H9 (cell line): Measurements from ENCODE around the gene GET3. TPM values are rescaled to one million over a fixed set of nuclear protein-coding genes. Genes with fewer than 3 reads are reported as not detected.
"Not testable (repeated sequence)": the region's sequence is repeated elsewhere in the genome, so short reads cannot be mapped to it uniquely, and the experiment has no call there.

Experiments
- DNase-seq: peaks from one replicate; pipeline ENCODE4 v3.0.0-alpha.2; 2017
- H2AFZ ChIP-seq: one replicate; pipeline ENCODE4 v1.6.1; 2013; ENCODE audit warnings: mild to moderate bottlenecking, low read length, control low read depth, moderate library complexity
- H2AK5ac ChIP-seq: 2 replicates; pipeline ENCODE4 v1.6.1; 2013; ENCODE audit warnings: low read length, control low read depth, mixed read lengths; ENCODE audit not compliant: insufficient read length
- H2BK120ac ChIP-seq: one replicate; pipeline ENCODE4 v1.6.1; 2013; ENCODE audit warnings: low read depth, mild to moderate bottlenecking, low read length, control low read depth, inconsistent platforms; ENCODE audit not compliant: poor library complexity, severe bottlenecking
- H2BK12ac ChIP-seq: 2 replicates; pipeline ENCODE4 v1.6.1; 2013; ENCODE audit warnings: low read length, control low read depth, mixed read lengths, low read depth; ENCODE audit not compliant: insufficient read length
- H2BK15ac ChIP-seq: 2 replicates; pipeline ENCODE4 v1.6.1; 2013; ENCODE audit warnings: low read depth, low read length, control low read depth
- H2BK20ac ChIP-seq: one replicate; pipeline ENCODE4 v1.6.1; 2013; ENCODE audit warnings: low read depth, mild to moderate bottlenecking, low read length, control low read depth, inconsistent platforms; ENCODE audit not compliant: poor library complexity, severe bottlenecking
- H2BK5ac ChIP-seq: 2 replicates; pipeline ENCODE4 v1.6.1; 2013; ENCODE audit warnings: low read length, control low read depth, mixed read lengths; ENCODE audit not compliant: insufficient read length
- H3K14ac ChIP-seq: 2 replicates; pipeline ENCODE4 v1.6.1; 2013; ENCODE audit warnings: low read length, control low read depth; ENCODE audit not compliant: insufficient read depth
- H3K18ac ChIP-seq: 2 replicates; pipeline ENCODE4 v1.6.1; 2013; ENCODE audit warnings: low read depth, mild to moderate bottlenecking, mixed read lengths, low read length, control low read depth; ENCODE audit not compliant: insufficient read length
- H3K23ac ChIP-seq: 2 replicates; pipeline ENCODE4 v1.6.1; 2013; ENCODE audit warnings: low read length, control low read depth, mixed read lengths, low read depth; ENCODE audit not compliant: insufficient read length
- H3K23me2 ChIP-seq: 2 replicates; pipeline ENCODE4 v1.6.1; 2013; ENCODE audit warnings: low read depth, mild to moderate bottlenecking, mixed read lengths, low read length, control low read depth; ENCODE audit not compliant: insufficient read length, poor library complexity, severe bottlenecking
- H3K27ac ChIP-seq: 2 replicates; pipeline ENCODE4 v1.5.1; 2013; ENCODE audit warnings: low read length, control low read depth, mixed read lengths, low read depth; ENCODE audit not compliant: insufficient read length
- H3K27me3 ChIP-seq: 2 replicates; pipeline ENCODE4 v1.6.1; 2013; ENCODE audit warnings: low read length, control low read depth, inconsistent platforms; ENCODE audit not compliant: insufficient read depth
- H3K4ac ChIP-seq: 2 replicates; pipeline ENCODE4 v1.6.1; 2013; ENCODE audit warnings: low read depth, mild to moderate bottlenecking, control low read depth, inconsistent platforms, low read length, moderate library complexity
- H3K4me1 ChIP-seq: 2 replicates; pipeline ENCODE4 v1.6.1; 2013; ENCODE audit warnings: low read length, control low read depth, inconsistent platforms; ENCODE audit not compliant: insufficient read depth
- H3K4me2 ChIP-seq: 2 replicates; pipeline ENCODE4 v1.6.1; 2013; ENCODE audit warnings: low read length, control low read depth, mixed read lengths; ENCODE audit not compliant: insufficient read length, insufficient read depth
- H3K56ac ChIP-seq: 2 replicates; pipeline ENCODE4 v1.6.1; 2013; ENCODE audit warnings: low read depth, mild to moderate bottlenecking, mixed read lengths, low read length, control low read depth; ENCODE audit not compliant: insufficient read length
- H3K79me1 ChIP-seq: 2 replicates; pipeline ENCODE4 v1.6.1; 2013; ENCODE audit warnings: low read depth, mild to moderate bottlenecking, moderate library complexity, low read length, control low read depth, inconsistent platforms; ENCODE audit not compliant: insufficient read depth, poor library complexity, severe bottlenecking
- H3K79me2 ChIP-seq: 2 replicates; pipeline ENCODE4 v1.6.1; 2013; ENCODE audit warnings: low read length, control low read depth, inconsistent platforms; ENCODE audit not compliant: insufficient read depth
- H3K9ac ChIP-seq: 2 replicates; pipeline ENCODE4 v1.6.1; 2013; ENCODE audit warnings: low read length, control low read depth, mixed read lengths; ENCODE audit not compliant: insufficient read length; ENCODE audit errors: extremely low read depth
- H3K9me3 ChIP-seq: one replicate; pipeline ENCODE4 v1.6.1; 2013; ENCODE audit warnings: low read depth, low read length, inconsistent platforms; ENCODE audit not compliant: control insufficient read depth
- H3T11ph ChIP-seq: one replicate; pipeline ENCODE4 v1.6.1; 2013; ENCODE audit warnings: mild to moderate bottlenecking, low read length, control low read depth, inconsistent platforms
- H4K20me1 ChIP-seq: one replicate; pipeline ENCODE4 v1.6.1; 2013; ENCODE audit not compliant: control insufficient read depth, insufficient read length, insufficient read depth
- H4K5ac ChIP-seq: 2 replicates; pipeline ENCODE4 v1.6.1; 2013; ENCODE audit warnings: low read depth, mild to moderate bottlenecking, mixed read lengths, low read length, control low read depth; ENCODE audit not compliant: insufficient read length
- H4K8ac ChIP-seq: replicated peaks from 2 replicates; pipeline ENCODE4 v1.6.1; 2013; ENCODE audit warnings: low read length, control low read depth, mixed read lengths, low read depth; ENCODE audit not compliant: insufficient read length
- H4K91ac ChIP-seq: 2 replicates; pipeline ENCODE4 v1.6.1; 2013; ENCODE audit warnings: low read depth, mild to moderate bottlenecking, moderate library complexity, mixed read lengths, low read length, control low read depth; ENCODE audit not compliant: insufficient read length
- H3K27ac Mint-ChIP-seq, 3 experiments: 2 replicates in 2 of 3; 3 replicates in 1 of 3; pipeline ENCODE4 v1.8.0; 2020 to 2021; ENCODE audit warnings: mixed read lengths in 3 of 3, mild to moderate bottlenecking in 1 of 3, moderate library complexity in 1 of 3
- H3K27me3 Mint-ChIP-seq: 2 replicates; pipeline ENCODE4 v1.8.0; 2021; ENCODE audit warnings: low read depth, mild to moderate bottlenecking, moderate library complexity, mixed read lengths
- H3K36me3 Mint-ChIP-seq, 3 experiments: 2 replicates in 2 of 3; 3 replicates in 1 of 3; pipeline ENCODE4 v1.8.0; 2020 to 2021; ENCODE audit warnings: low read depth in 3 of 3, mixed read lengths in 3 of 3; ENCODE audit not compliant: insufficient read depth in 1 of 3
- H3K4me1 Mint-ChIP-seq, 2 experiments: 2 replicates each; pipeline ENCODE4 v1.8.0; 2020; ENCODE audit warnings: mixed read lengths in 2 of 2
- H3K4me3 Mint-ChIP-seq, 2 experiments: 2 replicates in 1 of 2; 3 replicates in 1 of 2; pipeline ENCODE4 v1.8.0; 2020 to 2021; ENCODE audit warnings: mild to moderate bottlenecking in 2 of 2, mixed read lengths in 2 of 2, moderate library complexity in 1 of 2
- H3K9me3 Mint-ChIP-seq, 2 experiments: 2 replicates in 1 of 2; 3 replicates in 1 of 2; pipeline ENCODE4 v1.8.0; 2020; ENCODE audit warnings: mild to moderate bottlenecking in 2 of 2, mixed read lengths in 2 of 2, moderate library complexity in 1 of 2
- WGBS: extraction: QIAGEN DNeasy Blood & Tissue Kit; methylation state at CpG from one replicate; pipeline ENCODE4 v1.1.7; 2013; ENCODE audit warnings: missing lambda C conversion rate, low lambda C conversion rate, mixed read lengths; ENCODE audit not compliant: insufficient read length; ENCODE audit errors: extremely low coverage; 5-methylcytosine and 5-hydroxymethylcytosine counted together
- total RNA-seq: library from RNA; stranded (reverse); gene quantifications from 2 replicates; pipeline ENCODE4 v1.2.1, GENCODE V29; 2021
- TF ChIP-seq, protein P1 (sequence below): fragments of 200-600 bp; sonication (generic); conservative IDR thresholded peaks from 3 replicates; pipeline ENCODE4 v1.8.0; 2021; ENCODE audit warnings: antibody characterized with exemption, mild to moderate bottlenecking

The GET3 gene
- total RNA-seq, 1 experiment from 2014 or later: 81.6 TPM

DNA sequence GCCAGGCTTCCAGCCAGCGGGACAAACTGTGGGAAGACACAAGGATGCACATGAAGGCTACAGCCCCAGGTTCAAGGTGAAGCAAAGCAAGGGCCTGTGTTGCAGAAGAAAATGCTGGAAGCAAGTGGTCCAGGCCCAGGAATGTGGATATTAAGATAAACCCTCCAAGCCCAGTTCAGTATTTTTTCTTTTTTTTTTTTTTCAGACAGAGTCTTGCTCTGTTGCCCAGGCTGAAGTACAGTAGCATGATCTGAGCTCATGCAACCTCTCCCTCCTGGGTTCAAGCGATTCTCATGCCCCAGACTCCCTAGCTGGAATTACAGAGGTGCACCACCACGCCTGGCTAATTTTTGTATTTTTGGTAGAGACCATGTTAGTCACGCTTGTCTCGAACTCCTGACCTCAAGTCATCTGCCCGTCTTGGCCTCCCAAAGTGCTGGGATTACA, 59.9 kb downstream of the GET3 start:
- H2BK12ac ChIP-seq: no peak overlapping the region
- H3K9ac ChIP-seq: no peak overlapping the region
- TF ChIP-seq, protein P1, sequence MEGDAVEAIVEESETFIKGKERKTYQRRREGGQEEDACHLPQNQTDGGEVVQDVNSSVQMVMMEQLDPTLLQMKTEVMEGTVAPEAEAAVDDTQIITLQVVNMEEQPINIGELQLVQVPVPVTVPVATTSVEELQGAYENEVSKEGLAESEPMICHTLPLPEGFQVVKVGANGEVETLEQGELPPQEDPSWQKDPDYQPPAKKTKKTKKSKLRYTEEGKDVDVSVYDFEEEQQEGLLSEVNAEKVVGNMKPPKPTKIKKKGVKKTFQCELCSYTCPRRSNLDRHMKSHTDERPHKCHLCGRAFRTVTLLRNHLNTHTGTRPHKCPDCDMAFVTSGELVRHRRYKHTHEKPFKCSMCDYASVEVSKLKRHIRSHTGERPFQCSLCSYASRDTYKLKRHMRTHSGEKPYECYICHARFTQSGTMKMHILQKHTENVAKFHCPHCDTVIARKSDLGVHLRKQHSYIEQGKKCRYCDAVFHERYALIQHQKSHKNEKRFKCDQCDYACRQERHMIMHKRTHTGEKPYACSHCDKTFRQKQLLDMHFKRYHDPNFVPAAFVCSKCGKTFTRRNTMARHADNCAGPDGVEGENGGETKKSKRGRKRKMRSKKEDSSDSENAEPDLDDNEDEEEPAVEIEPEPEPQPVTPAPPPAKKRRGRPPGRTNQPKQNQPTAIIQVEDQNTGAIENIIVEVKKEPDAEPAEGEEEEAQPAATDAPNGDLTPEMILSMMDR: no peak
- Mint-ChIP-seq H3K27ac (no peak overlapping the region), H3K36me3 (peaks cover 11 to 44% (median 35%) of the 10 kb centered on the region in 3 experiments; a peak in 6 of 7 replicates), H3K4me3 (no peak overlapping the region), H3K9me3 (no peaks in the 10 kb centered on the region; a peak in 1 of 5 replicates), H3K27me3 (peaks cover 4% of the 10 kb centered on the region), H3K4me1 (peaks cover 24% of the 10 kb centered on the region in 2 experiments)
- no peaks in the 10 kb centered on the region for H4K20me1 ChIP-seq
- no peaks in the 10 kb centered on the region for H3K27me3 ChIP-seq
- H3K56ac ChIP-seq: no peak overlapping the region
- no peaks in the 10 kb centered on the region for H3K9me3 ChIP-seq
- H3K4me1 ChIP-seq: no peaks in the 10 kb centered on the region; the same call in 1 of the 2 replicates
- H3K79me1 ChIP-seq: peaks cover 4% of the 10 kb centered on the region
- no peak overlapping the region for H3K4ac ChIP-seq
- no peak for DNase-seq
- H2BK15ac ChIP-seq: no peak overlapping the region
- peaks cover 28% of the 10 kb centered on the region for H3K23me2 ChIP-seq
- no peak overlapping the region for H3K23ac ChIP-seq
- H3K4me2 ChIP-seq: no peak overlapping the region
- no CpG with 5 or more reads among the region's 6 CpGs for WGBS
- H2BK20ac ChIP-seq: no peak overlapping the region
- no peak overlapping the region for H3T11ph ChIP-seq
- no peaks in the 10 kb centered on the region for H3K79me2 ChIP-seq
- H2BK120ac ChIP-seq: no peak overlapping the region
- no peak overlapping the region for H3K14ac ChIP-seq
- H4K5ac ChIP-seq: no peak overlapping the region
- H4K91ac ChIP-seq: no peak overlapping the region
- H2AK5ac ChIP-seq: no peak overlapping the region
- no peak overlapping the region for H4K8ac ChIP-seq
- no peak overlapping the region for H2AFZ ChIP-seq
- no peak overlapping the region for H3K27ac ChIP-seq
- no peak overlapping the region for H2BK5ac ChIP-seq
- H3K18ac ChIP-seq: no peak overlapping the region

DNA sequence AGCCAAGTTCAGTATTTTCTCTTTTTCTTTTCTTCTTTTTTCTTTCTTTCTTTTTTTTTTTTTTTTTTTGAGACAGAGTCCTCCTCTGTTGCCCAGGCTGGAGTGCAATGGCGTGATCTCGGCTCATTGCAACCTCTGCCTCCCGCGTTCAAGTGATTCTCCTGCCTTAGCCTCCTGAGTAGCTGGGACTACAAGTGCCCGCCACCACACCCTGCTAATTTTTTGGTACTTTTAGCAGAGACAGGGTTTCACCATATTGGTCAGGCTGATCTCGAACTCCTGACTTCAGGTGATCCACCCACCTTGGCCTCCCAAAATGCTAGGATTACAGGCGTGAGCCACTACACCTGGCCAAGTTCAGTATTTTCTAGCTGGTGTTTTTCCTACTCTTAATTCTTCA, 60.3 kb downstream of the GET3 start:
- not testable (repeated sequence) for H3K79me2 ChIP-seq, H3K9me3 Mint-ChIP-seq, H2BK15ac ChIP-seq, H3K27ac Mint-ChIP-seq, H2BK20ac ChIP-seq, H3K56ac ChIP-seq, H3K4me2 ChIP-seq, H3K27me3 Mint-ChIP-seq, H4K20me1 ChIP-seq, H4K5ac ChIP-seq, H2BK120ac ChIP-seq, H3K9ac ChIP-seq, H2AFZ ChIP-seq, H3K4ac ChIP-seq, H2BK5ac ChIP-seq, H3K18ac ChIP-seq, H4K91ac ChIP-seq, H3K4me3 Mint-ChIP-seq, H2BK12ac ChIP-seq, H3K4me1 ChIP-seq, H3K14ac ChIP-seq, H3K27me3 ChIP-seq, H3K27ac ChIP-seq, H3K79me1 ChIP-seq, H3K23ac ChIP-seq, H2AK5ac ChIP-seq, H4K8ac ChIP-seq, DNase-seq, H3T11ph ChIP-seq, H3K9me3 ChIP-seq
- WGBS: no CpG with 5 or more reads among the region's 7 CpGs
- H3K23me2 ChIP-seq: peaks cover 27% of the 10 kb centered on the region
- Mint-ChIP-seq H3K36me3 (peaks cover 11 to 44% (median 35%) of the 10 kb centered on the region in 3 experiments; a peak in 6 of 7 replicates), H3K4me1 (peaks cover 28 to 29% of the 10 kb centered on the region in 2 experiments)
